Limb (tissue), 2 donors: ENCODE measurements around the gene PRKAG2.
"Not testable (repeated sequence)": the region's sequence is repeated elsewhere in the genome, so short reads cannot be mapped to it uniquely, and the experiment has no call there.

Experiments used
- DNase-seq, 2 donors: peaks; one replicate each; pipeline ENCODE4 v3.0.0-alpha.2; 2016; ENCODE audit errors: extremely low spot score in 2 of 2

The PRKAG2 gene

DNA sequence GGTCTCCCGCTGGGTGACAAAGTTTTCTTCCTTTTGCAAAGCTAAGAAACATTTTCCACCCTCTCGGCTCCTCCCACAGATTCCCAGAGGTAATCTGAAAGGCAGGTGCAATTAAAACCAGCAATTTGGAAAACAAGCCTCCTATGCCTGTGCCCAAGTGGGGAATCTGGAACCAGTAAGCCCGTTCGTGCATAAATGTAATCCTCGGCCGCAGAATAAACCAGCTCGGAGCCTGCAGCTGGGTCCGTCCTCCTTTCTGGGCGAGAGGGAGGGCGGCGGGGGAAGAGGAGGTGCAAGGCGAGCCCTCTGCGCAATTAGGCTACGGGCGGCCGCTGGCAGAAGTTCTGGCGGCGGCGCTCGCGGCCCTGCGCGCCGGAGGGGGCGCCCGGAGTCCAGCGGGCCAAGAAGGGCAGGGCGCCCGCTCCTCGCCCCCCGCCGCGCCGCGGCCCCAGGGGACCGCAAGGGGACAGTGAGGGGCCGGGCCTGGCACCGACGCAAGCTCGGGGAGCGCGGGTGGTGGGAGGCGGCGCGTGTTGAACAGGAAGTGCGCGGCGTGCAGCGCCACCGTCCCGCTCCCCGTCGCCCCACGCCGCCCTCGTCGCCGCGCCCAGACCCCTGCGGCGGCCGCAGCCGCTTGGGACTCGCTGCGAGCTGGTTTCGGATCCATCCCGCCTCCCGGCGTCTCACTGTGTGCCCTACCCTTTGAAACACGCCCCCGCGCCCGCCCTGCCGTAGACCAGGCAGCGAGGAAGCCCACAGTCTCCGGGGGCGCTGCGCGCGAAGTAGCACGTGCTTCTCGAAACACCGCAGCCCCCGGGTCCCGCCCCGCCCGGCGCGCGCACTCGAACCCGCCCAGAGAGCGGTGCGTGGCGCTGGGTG, at the start of gene PRKAG2:
Gene PRKAG2 (minus strand): TSS at position 217 of the 879 bp plus-strand sequence. CDS start 495 bp downstream, outside the sequence.
- DNase-seq, result peak; percentile 33 to 74

DNA sequence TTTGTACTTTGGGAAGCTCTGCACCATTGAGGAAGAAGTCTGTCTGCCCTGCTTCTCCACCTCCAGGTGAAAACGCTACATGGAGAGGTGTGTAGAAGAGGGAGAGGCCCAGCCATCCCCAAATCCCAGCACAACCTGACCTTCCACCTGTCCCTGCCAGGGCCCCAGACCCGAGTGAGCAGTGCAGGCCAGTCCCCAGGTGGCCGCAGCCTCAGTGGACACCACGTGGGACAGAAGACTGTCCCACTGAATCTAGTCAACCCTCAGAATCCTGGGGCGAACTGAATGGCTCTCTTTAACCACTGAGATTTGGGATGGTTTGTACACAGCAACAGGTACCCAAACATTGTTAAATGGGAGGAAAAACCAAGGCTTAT, 49.4 kb upstream of the PRKAG2 start:
- DNase-seq, result no peak

DNA sequence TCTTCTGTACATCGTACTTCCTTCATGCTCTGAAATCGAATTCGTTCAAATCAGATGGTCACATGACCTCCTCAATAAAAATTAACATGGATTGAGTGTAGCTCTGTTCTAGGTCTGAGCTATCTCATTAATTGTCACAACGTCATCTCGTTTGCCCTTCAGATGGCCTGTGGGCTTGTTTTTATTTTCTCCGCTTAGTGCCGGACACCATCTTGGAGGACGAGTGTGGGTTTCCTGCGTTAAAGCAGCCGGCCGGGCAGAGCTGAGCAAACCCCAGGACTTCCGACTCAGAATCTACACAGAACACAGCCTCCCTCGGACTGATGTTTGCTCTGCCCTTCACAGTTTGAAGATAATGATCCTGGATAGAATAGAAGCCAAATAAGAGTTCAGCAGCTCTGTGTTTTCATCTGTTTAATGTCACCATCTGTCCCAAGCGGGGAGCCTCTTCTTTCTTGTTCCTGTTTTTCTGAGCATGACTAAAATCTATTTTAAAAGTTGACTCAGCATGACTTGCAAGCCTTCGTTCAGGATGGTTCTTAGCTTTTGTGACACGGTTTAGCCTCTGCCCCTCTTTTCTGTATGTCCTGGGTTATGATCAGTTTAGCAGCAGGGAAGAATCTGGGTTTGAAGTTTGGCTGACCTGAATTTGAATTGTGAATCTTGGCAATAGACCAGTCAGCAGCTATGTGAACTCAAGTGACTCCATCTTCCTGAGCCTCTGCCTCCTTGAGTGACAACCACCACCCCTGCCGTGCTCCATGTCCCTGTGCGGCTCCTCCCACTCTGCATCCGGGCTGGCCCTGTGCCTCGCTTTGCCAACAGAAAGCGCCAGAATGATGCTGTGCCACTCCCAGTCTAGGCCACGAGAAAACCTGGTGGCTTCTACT, 48.8 kb upstream of the PRKAG2 start:
- DNase-seq, result no peak

DNA sequence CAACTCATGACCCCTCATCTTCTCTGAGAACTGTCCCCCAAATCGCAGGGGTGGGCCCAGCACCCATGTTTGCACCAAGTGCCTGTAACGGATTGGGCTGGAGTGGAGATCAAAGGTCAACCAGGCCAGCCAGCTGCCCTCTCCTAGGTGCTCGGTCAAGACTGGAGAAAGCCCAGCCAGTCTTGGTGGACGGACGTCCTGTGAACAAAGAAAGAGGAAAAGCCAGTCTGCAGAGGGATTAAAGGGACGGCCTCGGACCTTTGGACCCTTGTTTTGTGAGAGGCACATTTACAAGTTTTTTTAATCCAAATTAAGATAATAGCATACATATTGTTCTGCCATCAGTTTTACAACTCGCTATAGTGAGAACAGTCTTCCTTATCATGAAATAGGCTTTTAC, 47.6 kb upstream of the PRKAG2 start:
- DNase-seq, result no peak

DNA sequence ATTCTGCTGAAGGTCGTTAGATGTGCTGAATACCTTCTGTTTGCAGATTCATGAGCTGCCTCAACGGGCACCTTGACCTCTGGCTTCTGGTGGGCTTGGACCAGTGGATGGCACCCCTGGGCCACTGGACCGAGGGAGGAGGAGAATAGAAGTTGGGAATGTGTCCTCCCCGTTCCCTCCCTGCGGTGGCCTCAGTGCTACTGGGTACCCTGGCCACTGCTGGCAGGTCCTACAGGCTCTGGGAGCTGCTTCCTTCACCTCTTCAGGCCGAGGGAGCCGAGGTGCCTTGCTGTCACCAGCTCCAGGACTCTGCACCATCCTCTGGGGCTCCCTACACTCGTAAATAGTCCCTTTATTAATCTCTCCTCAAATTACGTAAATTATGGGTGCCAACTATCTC, 47.1 kb upstream of the PRKAG2 start:
- DNase-seq, result no peak

DNA sequence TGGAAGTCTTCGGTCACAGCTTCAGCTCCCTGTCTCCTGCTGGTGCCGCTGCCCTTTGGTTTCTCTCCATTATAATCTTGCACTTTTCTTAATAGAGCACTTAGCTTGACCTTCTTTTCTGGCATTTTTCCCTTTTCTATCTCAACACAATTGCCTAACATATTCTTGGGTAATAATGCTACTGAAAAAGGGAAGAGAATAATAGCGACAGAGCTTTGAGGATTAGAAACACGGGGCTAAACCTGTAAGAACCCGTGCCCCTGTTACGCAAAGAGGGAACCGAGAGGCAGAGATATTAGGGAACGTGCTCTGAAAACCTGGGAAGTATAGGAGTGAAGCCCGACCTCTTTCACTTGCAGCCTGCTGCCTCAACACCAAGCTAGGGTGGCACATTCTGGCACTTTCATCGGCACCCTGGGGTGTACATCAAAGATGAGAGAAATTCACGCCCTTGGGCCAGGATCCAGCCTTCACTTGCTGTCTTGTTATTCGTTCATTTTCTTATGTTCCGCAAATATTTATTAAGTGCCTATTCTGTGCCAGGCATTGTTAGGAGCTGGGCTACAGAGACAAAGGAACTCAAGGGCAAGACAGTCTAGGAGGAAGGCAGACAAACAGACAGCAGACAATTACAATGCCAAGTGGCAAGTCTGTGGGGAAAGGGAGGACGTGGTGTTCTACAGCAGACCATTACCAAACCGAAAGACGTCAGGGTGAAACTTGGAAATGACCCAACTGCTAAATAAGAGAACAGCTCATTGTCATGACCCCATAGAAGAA, 46.4 kb upstream of the PRKAG2 start:
- DNase-seq, result no peak

DNA sequence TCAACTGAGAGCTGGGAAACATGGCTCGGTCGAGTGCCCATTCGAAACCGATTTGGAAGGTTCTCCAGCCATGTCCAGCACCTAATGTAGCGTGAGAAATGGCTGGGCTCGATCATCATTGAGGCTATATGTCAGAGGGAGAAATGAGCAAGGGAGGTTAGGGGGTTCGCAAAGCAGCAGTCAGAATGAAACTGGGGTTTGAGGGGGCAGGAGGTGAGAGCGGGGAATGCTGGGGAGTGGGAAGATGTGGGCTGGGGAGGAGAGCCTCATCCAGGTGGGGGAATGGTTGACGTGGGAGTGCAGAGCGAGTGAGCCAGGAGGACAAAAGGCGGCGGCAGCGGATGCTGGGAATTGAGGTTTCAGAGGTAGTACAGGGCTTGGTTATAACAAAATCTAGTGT, 44.5 kb upstream of the PRKAG2 start:
- no peak for DNase-seq

DNA sequence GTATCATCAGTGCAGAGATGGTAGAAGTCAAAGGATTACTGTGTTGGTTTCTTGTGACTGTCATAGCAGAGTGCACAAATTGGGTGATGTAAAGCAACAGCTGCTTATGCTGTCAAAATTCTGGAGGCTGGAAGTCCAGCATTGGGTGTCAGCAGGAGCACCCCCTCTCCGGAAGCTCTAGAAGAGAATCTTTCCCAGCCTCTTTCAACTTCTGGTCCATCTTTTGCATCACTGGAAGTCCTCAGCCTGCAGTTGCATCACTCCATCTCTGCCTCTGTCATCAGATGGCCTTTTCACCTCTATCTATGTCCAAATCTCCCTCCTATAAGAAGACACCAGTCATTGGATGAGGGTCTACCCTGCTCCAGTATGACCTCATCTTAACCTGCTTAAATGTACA, 43.6 kb upstream of the PRKAG2 start:
- no peak for DNase-seq

DNA sequence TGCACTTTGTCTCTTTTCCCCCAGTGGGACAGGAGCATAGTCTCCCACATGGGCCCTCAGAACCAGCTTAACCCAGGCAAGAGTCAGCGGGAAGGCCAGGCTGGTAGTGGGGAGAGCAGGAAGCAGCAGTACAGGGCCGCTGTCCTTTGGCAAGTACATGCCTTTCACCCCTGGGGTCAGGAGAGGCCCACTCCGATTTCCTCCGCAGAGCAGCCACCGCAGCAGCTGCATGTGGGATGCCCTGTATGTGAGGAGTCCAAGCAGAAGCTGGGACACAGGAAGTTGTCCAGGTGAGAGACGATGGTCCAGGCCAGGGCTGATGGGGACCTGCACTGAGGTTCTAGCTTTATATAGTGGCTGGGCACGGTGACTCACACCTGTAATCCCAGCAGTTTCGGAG, 42.7 kb upstream of the PRKAG2 start:
- no peak for DNase-seq

DNA sequence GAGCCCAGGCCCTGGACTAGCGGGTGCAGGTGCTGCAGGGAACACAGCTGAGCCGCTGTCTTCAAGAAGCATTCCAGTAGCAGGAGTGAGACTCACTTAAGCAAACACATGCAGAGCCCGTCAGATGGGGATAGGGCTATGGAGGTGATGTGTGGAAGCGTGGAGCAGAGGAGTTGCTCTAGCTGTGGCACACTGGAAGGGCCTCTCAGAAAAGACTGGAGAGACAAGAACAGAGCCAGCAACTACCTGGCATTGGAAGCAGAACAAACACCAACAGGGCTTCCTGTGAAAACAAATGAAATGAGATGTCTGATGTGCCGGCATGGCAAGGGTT, 41.6 kb upstream of the PRKAG2 start:
- DNase-seq, result no peak

DNA sequence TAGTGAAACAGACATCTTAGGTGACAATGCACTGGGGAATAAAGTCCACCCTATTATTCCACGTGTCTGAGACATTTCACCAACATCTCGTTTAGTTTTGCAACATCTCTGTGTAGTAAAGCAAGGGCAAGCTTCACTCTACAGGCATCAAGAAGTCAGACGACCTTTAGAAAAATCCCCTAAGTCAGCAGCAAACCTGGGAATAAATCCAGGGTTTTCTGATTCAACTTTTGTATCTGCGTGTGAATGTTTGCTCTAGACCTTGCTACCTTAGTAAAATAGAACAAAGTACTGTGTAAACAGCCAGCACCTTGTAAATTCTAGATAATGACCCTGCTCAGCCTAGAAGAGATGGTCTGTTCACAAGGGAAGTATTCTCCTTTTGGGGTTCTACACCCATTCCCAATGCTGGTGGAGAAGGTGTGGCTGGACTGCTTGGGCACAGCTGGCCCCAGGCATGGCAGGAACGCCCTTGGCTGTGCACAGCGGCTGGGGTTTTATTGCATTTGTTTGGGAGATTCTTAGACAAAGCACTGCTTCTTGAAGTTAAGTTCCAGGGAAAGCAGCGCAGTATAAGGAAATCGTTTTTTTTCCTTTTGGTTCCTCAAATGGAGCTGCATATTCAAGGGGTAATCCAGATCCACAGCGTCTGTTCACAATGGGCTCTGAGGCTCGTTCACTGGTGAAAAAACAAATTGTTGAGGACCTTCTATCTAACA, 41.0 kb upstream of the PRKAG2 start:
- DNase-seq, result no peak

DNA sequence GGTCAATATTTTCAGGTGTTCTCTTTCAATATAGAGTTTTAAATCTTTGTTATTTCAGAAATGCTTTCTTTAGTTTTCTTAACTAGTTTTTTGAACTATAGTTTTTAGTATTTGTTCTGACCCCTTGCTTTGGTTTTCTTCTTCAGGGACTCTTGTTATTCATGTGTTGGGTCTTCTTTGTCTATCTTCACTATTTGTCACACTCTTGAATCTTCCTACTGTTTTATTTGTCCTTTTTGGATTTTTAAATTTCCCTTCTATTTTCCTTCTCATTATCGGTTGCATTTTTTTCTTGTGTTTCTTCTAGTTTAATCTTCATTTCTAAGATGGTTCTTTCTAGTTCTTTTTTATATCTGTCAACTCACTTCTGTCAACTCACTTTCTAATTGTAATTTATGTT, 37.1 kb upstream of the PRKAG2 start:
- DNase-seq, result no peak

DNA sequence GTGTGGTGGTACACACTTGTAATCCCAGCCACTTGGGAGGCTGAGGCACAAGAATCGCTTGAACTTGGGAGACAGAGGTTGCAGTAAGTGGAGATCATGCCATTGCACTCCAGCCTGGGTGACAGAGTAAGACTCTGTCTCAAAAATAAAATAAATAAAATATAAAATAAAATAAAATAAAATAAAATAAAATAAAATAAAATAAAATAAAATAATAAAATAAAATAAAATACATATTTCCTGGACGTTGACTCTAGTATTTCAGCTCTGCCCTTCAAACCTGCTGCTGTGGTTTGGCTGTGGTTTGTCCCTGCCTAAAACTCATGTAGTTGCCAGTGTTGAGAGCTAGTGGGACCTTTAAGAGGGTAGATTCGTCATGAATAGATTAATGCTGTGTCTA, 33.7 kb upstream of the PRKAG2 start:
- not testable (repeated sequence) for DNase-seq

DNA sequence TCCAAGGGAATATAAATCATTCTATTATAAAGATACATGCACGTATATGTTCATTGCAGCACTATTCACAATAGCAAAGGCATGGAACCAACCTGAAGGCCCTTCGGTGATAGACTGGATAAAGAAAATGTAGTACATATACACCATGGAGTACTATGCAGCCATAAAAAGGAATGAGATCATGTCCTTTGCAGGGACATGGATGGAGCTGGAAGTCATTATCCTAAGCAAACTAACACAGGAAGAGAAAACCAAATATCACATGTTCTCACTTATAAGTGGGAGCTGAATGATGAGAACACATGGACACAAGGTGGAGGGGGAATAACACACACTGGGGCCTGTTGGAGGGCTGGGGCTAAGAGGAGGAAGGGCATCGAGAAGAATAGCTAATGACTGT, 30.2 kb upstream of the PRKAG2 start:
- DNase-seq, result not testable (repeated sequence)

DNA sequence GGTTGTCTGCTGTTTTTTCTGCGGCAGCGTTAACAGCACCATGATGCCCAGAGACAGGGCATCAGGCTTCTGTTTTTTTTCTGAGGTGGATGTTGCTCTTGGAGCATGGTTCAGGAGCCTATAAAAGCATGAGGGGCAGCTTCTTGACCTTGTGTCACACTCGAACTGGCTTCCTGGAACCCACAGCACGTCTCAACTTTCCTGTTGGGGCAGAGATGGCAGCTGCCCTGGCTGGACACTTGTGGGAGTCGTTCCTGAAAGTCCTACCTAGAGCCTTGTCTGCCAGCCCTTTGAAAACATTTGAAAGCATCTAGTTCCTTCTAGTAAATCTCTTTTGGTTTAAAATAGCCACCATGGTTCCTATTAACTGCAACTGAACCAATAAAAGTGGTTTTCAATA, 28.9 kb upstream of the PRKAG2 start:
- DNase-seq, result no peak

DNA sequence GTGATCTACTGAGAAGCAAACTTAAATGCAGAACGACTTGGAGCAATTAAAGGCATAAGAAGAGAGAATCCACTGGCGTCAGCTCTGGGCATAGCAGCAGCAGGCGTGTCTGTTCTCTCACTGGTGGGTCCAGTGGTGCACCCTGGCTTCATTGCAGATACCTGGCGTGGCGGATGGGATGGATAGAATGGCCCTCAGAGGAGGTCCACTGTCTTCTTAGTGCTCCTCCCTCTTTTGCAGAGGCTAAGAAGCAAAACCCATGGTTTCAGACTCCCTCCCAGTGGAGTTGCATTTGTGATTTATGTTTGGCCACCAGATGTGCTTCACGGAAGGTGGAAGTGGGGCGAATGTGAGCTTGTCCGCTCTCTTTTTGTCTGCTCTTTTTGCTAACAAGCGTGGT, 28.4 kb upstream of the PRKAG2 start:
- no peak for DNase-seq

DNA sequence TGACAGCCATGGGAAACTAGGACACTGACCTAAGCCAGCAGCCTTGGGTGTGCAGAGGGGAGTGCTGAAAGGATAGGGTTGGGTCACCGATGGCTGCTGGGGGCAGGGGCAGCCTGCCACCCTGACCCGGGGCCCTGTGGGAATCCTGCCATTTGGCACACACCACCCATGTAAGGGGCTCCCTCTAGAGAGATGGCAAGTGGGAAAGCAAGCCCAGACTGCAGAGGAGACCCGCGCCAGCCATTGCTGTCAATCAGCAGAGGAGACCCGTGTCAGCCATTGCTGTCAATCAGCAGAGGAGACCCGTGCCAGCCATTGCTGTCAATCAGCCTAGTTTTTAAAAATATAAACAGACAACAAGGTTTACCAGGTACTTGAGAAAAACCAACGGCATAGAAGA, 27.4 kb upstream of the PRKAG2 start:
- no peak for DNase-seq

DNA sequence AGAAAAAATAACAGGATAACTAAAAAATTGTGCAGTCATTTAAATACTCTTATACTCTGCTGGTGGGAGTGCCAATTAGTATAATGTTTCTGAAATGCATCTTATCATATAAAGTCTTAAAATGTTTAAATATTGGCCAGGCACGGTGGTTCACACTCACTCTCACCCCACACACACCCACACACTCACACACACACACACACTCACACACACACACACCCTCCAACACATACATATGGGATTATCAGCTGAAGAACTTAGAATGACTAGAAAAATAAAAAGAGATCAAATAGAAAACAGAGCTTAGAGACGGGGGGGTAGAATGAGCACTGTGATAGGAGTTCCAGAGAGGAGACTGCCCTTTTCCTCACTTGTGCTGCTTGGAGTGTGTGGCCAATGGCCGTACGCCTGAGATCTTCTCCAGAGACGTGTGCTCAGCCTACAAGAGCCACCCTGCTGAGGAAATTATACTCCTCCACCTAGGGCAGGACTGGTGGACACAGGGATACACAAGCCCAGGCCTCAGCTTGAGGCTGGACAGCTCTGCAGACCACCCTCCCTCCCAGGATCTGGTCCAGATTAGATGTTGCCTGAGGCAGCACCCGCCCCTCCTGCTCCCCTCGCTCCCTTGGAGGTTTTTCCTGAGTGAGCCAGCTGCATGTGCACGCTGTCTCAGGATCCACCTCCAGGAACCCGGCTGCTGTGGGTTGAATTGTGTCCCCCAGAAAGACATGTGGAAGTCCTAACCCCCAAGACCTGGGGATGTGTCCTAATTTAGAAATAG, 26.5 kb upstream of the PRKAG2 start:
- no peak for DNase-seq

DNA sequence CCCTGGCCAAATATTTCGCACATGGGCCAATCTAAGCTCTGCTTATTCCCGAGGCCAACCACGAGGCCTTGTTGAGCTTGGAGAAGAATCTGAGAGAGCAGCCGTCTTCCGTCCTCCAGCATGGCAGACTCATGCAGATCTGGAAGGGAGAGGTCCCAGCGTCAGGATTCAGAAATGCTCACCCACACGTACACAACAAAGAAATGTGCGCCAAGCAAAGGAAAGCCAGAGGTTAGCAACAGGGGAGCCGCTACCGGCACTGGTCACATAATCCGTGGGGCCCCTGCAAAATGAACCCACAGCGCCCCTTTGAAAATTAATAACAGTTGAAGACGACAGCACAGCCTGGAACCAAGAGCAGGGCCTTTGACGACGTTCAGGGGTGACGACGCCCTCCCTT, 25.4 kb upstream of the PRKAG2 start:
- DNase-seq, result no peak

DNA sequence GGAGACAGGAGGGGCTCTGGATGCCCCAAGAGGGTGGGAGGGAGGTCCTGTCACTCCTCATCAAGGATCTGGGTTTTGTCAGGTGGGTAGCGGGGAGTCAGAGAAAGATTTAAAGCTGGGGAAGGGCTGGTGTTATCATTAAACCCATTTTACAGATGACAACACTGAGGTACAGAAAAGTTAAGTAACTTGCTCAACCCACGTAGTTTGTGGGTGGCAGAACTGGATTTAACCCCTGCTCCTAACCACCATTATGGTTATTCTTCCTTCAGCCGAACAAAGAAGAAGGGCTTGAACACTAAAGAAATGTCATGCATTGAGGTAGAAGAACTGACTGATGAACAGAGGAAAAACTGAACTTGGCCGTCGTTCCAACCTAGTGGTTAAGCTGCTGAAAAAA, 24.9 kb upstream of the PRKAG2 start:
- DNase-seq, result no peak
